ENCODE measurements around the gene PIH1D2. TPM values are rescaled to one million over a fixed set of nuclear protein-coding genes. Genes with fewer than 3 reads are reported as not detected.

The PIH1D2 gene, protein sequence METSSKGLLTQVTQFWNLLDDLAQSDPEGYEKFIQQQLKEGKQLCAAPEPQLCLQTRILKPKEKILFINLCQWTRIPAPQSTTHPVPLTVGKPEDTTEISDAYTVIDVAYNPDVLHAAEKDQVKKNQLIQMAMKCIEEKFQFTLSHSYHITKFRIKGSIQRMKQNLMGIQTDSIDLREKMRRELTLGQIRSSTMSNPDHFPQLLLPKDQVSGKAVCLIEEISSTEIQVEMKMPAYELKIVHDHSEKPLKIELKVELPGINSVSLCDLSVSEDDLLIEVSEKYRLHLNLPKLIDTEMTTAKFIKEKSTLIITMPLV
- total RNA-seq = 0.66 and 2.4 TPM in 2 replicates

DNA sequence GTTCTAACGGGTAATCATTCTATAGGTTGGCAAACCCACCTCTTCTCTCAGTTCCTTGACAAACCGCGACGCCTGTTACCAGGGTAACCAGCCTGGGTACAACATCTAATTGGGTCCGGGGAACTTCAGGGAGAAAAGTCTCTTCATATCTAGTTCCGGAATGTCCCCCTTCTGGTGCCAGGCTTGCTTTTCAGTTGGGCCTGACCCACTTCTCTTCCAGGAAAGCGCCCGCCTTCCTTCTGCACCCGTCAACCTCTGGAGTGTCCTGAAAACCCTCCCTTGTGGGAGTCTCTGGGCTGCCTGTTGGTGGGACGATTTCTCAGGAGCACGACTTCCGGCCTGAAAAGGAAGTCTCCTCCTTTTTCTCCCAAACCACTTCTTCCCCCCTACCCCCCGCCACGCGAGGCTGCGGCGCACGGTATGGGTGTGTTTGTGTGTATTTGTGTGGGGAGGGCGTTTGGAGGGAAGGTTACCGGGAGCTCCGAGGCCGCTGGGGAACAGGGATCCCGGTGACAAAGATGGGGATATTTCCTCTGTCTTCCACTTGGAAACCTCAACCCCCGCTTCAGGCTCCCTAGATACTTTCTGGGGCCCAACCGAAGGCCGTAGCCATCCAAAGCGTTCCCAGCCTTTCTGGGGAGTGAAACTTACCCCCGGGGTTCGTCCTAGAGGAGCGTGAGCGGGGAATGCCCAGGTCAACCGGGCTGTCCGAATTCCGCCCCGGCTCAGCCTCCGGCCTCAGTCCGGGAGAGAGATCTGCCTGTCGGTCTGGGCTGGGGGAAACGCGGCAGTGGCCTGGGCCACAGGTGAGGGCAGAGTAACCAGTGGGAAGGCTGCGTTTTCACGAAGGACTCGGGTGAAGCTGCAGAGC lies at the start of gene PIH1D2, which contains the start of gene NKAPD1:
PIH1D2 (minus strand) TSS at position 77 of the 871 bp plus-strand sequence. CDS start 843 bp downstream, outside the sequence.
NKAPD1 (plus strand) TSS at position 359 of the 871 bp plus-strand sequence. CDS start 1,276 bp downstream, outside the sequence.

DNA sequence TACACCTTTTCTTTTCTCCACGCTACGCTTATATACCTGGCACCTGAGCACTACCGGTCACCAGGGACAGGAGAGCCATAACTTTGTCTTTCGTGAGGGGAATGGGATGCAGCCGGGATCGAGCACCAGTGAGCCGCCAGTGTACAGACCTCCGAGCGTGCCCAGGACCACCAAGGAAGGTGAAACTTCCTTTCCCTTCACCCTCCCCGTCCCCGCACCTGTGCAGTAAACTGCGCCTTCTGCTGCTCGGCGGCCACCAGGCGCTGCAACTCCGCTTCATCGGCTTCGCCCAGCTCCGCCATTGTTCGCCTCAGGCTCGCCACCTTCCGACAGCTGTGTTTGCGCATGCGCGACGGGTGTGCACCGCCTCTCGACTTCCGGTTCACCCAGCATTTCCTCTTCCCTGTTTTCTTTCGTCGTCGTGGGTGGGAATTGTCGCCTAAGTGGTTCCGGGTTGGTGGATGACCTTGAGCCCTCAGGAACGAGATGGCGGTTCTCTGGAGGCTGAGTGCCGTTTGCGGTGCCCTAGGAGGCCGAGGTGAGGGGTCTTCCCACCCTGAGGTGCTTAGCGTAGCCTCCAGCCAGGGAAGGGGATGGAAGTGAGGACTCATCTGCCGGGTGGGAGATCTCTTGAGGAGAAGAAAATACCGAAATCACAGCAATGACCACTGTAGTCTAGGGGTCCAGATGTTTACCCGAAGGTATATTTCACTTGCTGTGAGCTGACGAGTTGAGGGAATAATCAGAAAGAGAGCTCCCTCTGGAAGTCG lies 12.8 kb upstream of the PIH1D2 start, which contains the start of the genes SDHD and TIMM8B:
SDHD (plus strand) TSS at position 452 of the 770 bp plus-strand sequence; CDS start at position 487, 35 bp downstream.
TIMM8B (minus strand) TSS at position 335 of the 770 bp plus-strand sequence; CDS start at position 302, 33 bp downstream.

DNA sequence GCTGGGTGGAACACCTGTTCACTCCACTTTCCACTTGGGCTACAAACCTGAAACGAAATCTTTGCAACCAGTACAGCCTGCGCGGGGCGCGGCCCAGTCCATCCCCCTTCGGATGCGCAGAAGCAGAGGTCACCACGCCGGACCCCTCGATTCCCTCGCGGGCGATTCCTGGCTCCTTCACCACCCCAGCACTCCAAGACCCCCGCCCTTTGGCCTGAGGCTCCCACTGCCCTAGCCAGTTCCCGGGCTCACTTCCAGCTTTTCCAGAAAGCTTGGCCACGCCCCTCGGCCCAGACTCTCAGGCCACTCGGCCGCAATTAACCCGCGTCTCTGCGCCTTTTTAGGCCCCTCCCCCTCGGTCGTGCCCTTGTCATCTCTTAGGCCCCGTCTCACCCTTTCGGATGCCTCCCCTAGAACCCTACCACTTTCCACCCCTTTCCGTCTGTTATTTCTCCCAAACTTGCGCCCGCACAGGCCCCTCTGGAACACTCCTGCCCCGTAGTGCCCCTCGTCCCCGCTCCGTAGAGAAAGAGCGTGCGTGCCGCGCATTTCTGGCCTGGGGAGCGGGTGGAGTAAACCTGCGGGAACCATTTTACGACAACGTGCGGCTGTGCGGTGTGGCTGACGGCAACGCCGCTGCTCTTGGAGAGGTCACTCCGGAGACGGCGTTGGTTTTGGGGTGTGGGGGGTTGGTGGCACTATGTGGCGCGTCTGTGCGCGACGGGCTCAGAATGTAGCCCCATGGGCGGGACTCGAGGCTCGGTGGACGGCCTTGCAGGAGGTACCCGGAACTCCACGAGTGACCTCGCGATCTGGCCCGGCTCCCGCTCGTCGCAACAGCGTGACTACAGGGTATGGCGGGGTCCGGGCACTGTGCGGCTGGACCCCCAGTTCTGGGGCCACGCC lies 48.8 kb downstream of the PIH1D2 start, which contains the start of gene DLAT:
DLAT (plus strand) TSS at position 636 of the 906 bp plus-strand sequence; CDS start at position 701, 65 bp downstream.

Other genes starting within 250 kb of the PIH1D2 start
- gene ALG9, start 202.4 kb downstream of the PIH1D2 start, total RNA-seq = 37.7 and 38.3 TPM in 2 replicates
- gene FDXACB1, start 194.9 kb downstream of the PIH1D2 start, total RNA-seq = 1.9 and 3.2 TPM in 2 replicates
- gene CFAP68, start 194.5 kb downstream of the PIH1D2 start, total RNA-seq = 10.1 and 11.6 TPM in 2 replicates
- gene CRYAB, start 162.2 kb downstream of the PIH1D2 start, total RNA-seq = 34.2 and 73.0 TPM in 2 replicates
- 0.79 and 1.4 TPM in 2 replicates for gene HSPB2, start 161.3 kb downstream of the PIH1D2 start, total RNA-seq
- 0.23 and 0.72 TPM in 2 replicates for gene C11orf52, start 155.1 kb downstream of the PIH1D2 start, total RNA-seq
- gene DIXDC1, start 136.7 kb downstream of the PIH1D2 start, total RNA-seq = 22.3 and 31.8 TPM in 2 replicates
- gene DLAT, start 48.6 kb downstream of the PIH1D2 start, total RNA-seq = 30.8 and 31.0 TPM in 2 replicates
- gene NKAPD1, start 282 bp upstream of the PIH1D2 start, total RNA-seq = 16.1 and 19.4 TPM in 2 replicates
- 27.2 and 32.2 TPM in 2 replicates for gene TIMM8B, start 12.7 kb upstream of the PIH1D2 start, total RNA-seq
- 158 and 181 TPM in 2 replicates for gene SDHD, start 12.9 kb upstream of the PIH1D2 start, total RNA-seq
- 0.07 and 0.23 TPM in 2 replicates for gene IL18, start 90.1 kb upstream of the PIH1D2 start, total RNA-seq
- 0.20 TPM in 1 of 2 replicates, not detected in the other for gene TEX12, start 93.4 kb upstream of the PIH1D2 start, total RNA-seq
- 1.4 and 1.6 TPM in 2 replicates for gene BCO2, start 101.5 kb upstream of the PIH1D2 start, total RNA-seq
- 30.6 and 33.0 TPM in 2 replicates for gene PTS, start 152.4 kb upstream of the PIH1D2 start, total RNA-seq
- not detected in 2 replicates for gene PLET1, start 186.8 kb upstream of the PIH1D2 start, total RNA-seq

Measured in smooth muscle cell of the pulmonary artery (primary cell).